Neural cell (in vitro differentiated cells): ENCODE results near the gene PC. TPM values are rescaled to one million over a fixed set of nuclear protein-coding genes. Genes with fewer than 3 reads are reported as not detected.

ENCODE experiments used
- H2AFZ ChIP-seq: fragments of 200-600, 300-800 bp; sonication (generic), shearing (Covaris generic); 2 replicates; pipeline ENCODE4 v1.6.0; 2014; ENCODE audit warnings: low read depth, mild to moderate bottlenecking, antibody characterized with exemption, low read length, moderate library complexity
- H3F3A ChIP-seq: fragments of 200-600 bp; shearing (Covaris generic); 2 replicates; pipeline ENCODE4 v1.6.1; 2016; ENCODE audit warnings: mild to moderate bottlenecking, moderate library complexity, mixed read lengths, antibody characterized with exemption, low read length; ENCODE audit not compliant: insufficient read depth, poor library complexity, severe bottlenecking
- H3K27ac ChIP-seq: fragments of 200-600, 300-800 bp; sonication (generic), shearing (Covaris generic); 2 replicates; pipeline ENCODE4 v1.5.1; 2014; ENCODE audit warnings: mild to moderate bottlenecking, low read length, moderate library complexity
- H3K27me3 ChIP-seq: fragments of 300-800, 200-600 bp; sonication (generic), shearing (Covaris generic); 2 replicates; pipeline ENCODE4 v1.6.0; 2014; ENCODE audit warnings: mild to moderate bottlenecking, low read depth, low read length, moderate library complexity; ENCODE audit not compliant: insufficient read depth
- H3K36me3 ChIP-seq: fragments of 300-800, 200-600 bp; sonication (generic), shearing (Covaris generic); 2 replicates; pipeline ENCODE4 v1.5.1; 2014; ENCODE audit warnings: mild to moderate bottlenecking, antibody characterized with exemption, low read length, moderate library complexity; ENCODE audit not compliant: insufficient read depth
- H3K4me2 ChIP-seq: fragments of 300-800, 200-600 bp; sonication (generic), shearing (Covaris generic); 2 replicates; pipeline ENCODE4 v1.6.0; 2014; ENCODE audit warnings: mild to moderate bottlenecking, low read length
- H3K4me3 ChIP-seq: fragments of 300-800, 200-600 bp; sonication (generic), shearing (Covaris generic); 2 replicates; pipeline ENCODE4 v1.5.1; 2014; ENCODE audit warnings: mild to moderate bottlenecking, low read length, moderate library complexity
- H3K79me2 ChIP-seq: fragments of 200-600 bp; shearing (Covaris generic); replicated peaks from 2 replicates; pipeline ENCODE4 v1.6.0; 2014; ENCODE audit warnings: mild to moderate bottlenecking, low read length, moderate library complexity; ENCODE audit not compliant: insufficient read depth
- H3K9ac ChIP-seq: fragments of 300-800, 200-600 bp; sonication (generic), shearing (Covaris generic); 2 replicates; pipeline ENCODE4 v1.6.1; 2016; ENCODE audit warnings: mild to moderate bottlenecking, low read length, mixed read lengths
- H3K9me2 ChIP-seq: fragments of 200-600 bp; shearing (Covaris generic); 2 replicates; pipeline ENCODE4 v1.6.1; 2016; ENCODE audit warnings: mild to moderate bottlenecking, low read length, mixed read lengths; ENCODE audit not compliant: insufficient read depth
- H3K9me3 ChIP-seq: fragments of 200-600, 300-800 bp; sonication (generic), shearing (Covaris generic); 2 replicates; pipeline ENCODE4 v1.6.1; 2016; ENCODE audit warnings: mild to moderate bottlenecking, mixed run types, low read length, moderate library complexity, mixed read lengths
- H4K20me1 ChIP-seq: fragments of 200-600 bp; shearing (Covaris generic); 2 replicates; pipeline ENCODE4 v1.6.1; 2016; ENCODE audit warnings: mild to moderate bottlenecking, mixed run types; ENCODE audit not compliant: insufficient read depth
- CTCF ChIP-seq: fragments of 450-650 bp; IDR thresholded peaks from 2 replicates; pipeline ENCODE4 v1.5.1; 2014; ENCODE audit warnings: antibody characterized with exemption, mild to moderate bottlenecking, moderate library complexity; ENCODE audit not compliant: poor library complexity, severe bottlenecking
- EP300 ChIP-seq: fragments of 450-650 bp; conservative IDR thresholded peaks from 2 replicates; pipeline ENCODE4 v1.6.1; 2014; ENCODE audit warnings: antibody characterized with exemption, mild to moderate bottlenecking, moderate library complexity; ENCODE audit not compliant: poor library complexity, severe bottlenecking
- EZH2 ChIP-seq: fragments of 200-600, 300-800 bp; shearing (Covaris generic), sonication (generic); IDR thresholded peaks from 2 replicates; pipeline ENCODE4 v1.6.1; 2014; ENCODE audit warnings: antibody characterized with exemption, low read length, borderline replicate concordance, mild to moderate bottlenecking; ENCODE audit not compliant: insufficient read depth, poor library complexity, severe bottlenecking
- MXI1 ChIP-seq: fragments of 450-650 bp; conservative IDR thresholded peaks from 2 replicates; pipeline ENCODE4 v1.6.1; 2014; ENCODE audit warnings: antibody characterized with exemption, mild to moderate bottlenecking; ENCODE audit not compliant: poor library complexity, severe bottlenecking
- POLR2AphosphoS5 ChIP-seq: IDR thresholded peaks from 2 replicates; pipeline ENCODE4 v1.6.1; 2012
- RAD21 ChIP-seq: fragments of 450-650 bp; conservative IDR thresholded peaks from 2 replicates; pipeline ENCODE4 v1.6.1; 2014; ENCODE audit warnings: antibody characterized with exemption, mild to moderate bottlenecking, moderate library complexity
- SMC3 ChIP-seq: fragments of 450-650 bp; conservative IDR thresholded peaks from 2 replicates; pipeline ENCODE4 v1.6.1; 2014; ENCODE audit warnings: antibody characterized with exemption, mild to moderate bottlenecking, moderate library complexity; ENCODE audit not compliant: poor library complexity
- TAF1 ChIP-seq: IDR thresholded peaks from 2 replicates; pipeline ENCODE4 v1.6.1; 2012; ENCODE audit warnings: low read depth
- polyA plus RNA-seq: library from polyadenylated mRNA; depleted of rRNA; stranded (reverse); fragments of >200 nt; gene quantifications from 2 replicates; pipeline ENCODE4 v1.2.3, GENCODE V29; 2014
- TF ChIP-seq, protein P1 (sequence below): IDR thresholded peaks from 2 replicates; pipeline ENCODE4 v1.6.1; 2012; ENCODE audit warnings: borderline replicate concordance

PC gene
- polyA plus RNA-seq, 1 donor from 2014 or later: 8.9 TPM

- no peaks in the 10 kb centered on the region for H3K36me3 ChIP-seq
- no peak overlapping the region for H3K9ac ChIP-seq
- H3F3A ChIP-seq: no peaks in the 10 kb centered on the region
- TF ChIP-seq TAF1: no peak
- TF ChIP-seq, protein P1, sequence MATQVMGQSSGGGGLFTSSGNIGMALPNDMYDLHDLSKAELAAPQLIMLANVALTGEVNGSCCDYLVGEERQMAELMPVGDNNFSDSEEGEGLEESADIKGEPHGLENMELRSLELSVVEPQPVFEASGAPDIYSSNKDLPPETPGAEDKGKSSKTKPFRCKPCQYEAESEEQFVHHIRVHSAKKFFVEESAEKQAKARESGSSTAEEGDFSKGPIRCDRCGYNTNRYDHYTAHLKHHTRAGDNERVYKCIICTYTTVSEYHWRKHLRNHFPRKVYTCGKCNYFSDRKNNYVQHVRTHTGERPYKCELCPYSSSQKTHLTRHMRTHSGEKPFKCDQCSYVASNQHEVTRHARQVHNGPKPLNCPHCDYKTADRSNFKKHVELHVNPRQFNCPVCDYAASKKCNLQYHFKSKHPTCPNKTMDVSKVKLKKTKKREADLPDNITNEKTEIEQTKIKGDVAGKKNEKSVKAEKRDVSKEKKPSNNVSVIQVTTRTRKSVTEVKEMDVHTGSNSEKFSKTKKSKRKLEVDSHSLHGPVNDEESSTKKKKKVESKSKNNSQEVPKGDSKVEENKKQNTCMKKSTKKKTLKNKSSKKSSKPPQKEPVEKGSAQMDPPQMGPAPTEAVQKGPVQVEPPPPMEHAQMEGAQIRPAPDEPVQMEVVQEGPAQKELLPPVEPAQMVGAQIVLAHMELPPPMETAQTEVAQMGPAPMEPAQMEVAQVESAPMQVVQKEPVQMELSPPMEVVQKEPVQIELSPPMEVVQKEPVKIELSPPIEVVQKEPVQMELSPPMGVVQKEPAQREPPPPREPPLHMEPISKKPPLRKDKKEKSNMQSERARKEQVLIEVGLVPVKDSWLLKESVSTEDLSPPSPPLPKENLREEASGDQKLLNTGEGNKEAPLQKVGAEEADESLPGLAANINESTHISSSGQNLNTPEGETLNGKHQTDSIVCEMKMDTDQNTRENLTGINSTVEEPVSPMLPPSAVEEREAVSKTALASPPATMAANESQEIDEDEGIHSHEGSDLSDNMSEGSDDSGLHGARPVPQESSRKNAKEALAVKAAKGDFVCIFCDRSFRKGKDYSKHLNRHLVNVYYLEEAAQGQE: no peak
- no peak for TF ChIP-seq EP300
- no peak for TF ChIP-seq CTCF
- no peak for TF ChIP-seq MXI1
- no peak for TF ChIP-seq EZH2
- TF ChIP-seq POLR2AphosphoS5: no peak
- TF ChIP-seq SMC3: no peak
- no peak for TF ChIP-seq RAD21
- no peaks in the 10 kb centered on the region for H3K9me3 ChIP-seq
- no peak overlapping the region for H2AFZ ChIP-seq
- H4K20me1 ChIP-seq: no peaks in the 10 kb centered on the region
- no peaks in the 10 kb centered on the region for H3K27me3 ChIP-seq
- H3K4me3 ChIP-seq: no peak overlapping the region
- no peak overlapping the region for H3K4me2 ChIP-seq
- no peaks in the 10 kb centered on the region for H3K79me2 ChIP-seq
- no peaks in the 10 kb centered on the region for H3K9me2 ChIP-seq
- no peak overlapping the region for H3K27ac ChIP-seq
These were observed 103.4 kb downstream of the PC start for GRCh38 chr11:66854729-66855211.

GRCh38 chr11:66854231-66854661 is 103.9 kb downstream of the PC start:
- H3K4me3 ChIP-seq: no peak overlapping the region
- no peaks in the 10 kb centered on the region for H3K36me3 ChIP-seq
- no peaks in the 10 kb centered on the region for H3K9me2 ChIP-seq
- H4K20me1 ChIP-seq: no peaks in the 10 kb centered on the region
- no peak overlapping the region for H3K4me2 ChIP-seq
- H2AFZ ChIP-seq: no peak overlapping the region
- H3F3A ChIP-seq: no peaks in the 10 kb centered on the region
- H3K9ac ChIP-seq: no peak overlapping the region
- no peaks in the 10 kb centered on the region for H3K9me3 ChIP-seq
- no peaks in the 10 kb centered on the region for H3K27me3 ChIP-seq
- H3K79me2 ChIP-seq: no peaks in the 10 kb centered on the region
- TF ChIP-seq POLR2AphosphoS5: no peak
- H3K27ac ChIP-seq: no peak overlapping the region
